Measurements from ENCODE around the gene NKX1-1. TPM values are rescaled to one million over a fixed set of nuclear protein-coding genes. Genes with fewer than 3 reads are reported as not detected.
A peak's percentile ranks its signal among the peaks of the same experiment; 100 is the strongest.

NKX1-1 gene
- total RNA-seq, 1 donor from 2014 or later: not detected

GRCh38 chr4:1413204-1413663, 7.0 kb upstream of the NKX1-1 start:
- H3K9me3 Mint-ChIP-seq (ENCODE audit: unreplicated experiment): no peaks in the 10 kb centered on the region
- H3K27me3 Mint-ChIP-seq (ENCODE audit: unreplicated experiment): peaks cover 29% of the 10 kb centered on the region
- no peaks in the 10 kb centered on the region for H3K36me3 Mint-ChIP-seq (ENCODE audit: low read depth, unreplicated experiment)
- H3K4me1 Mint-ChIP-seq (ENCODE audit: unreplicated experiment): peaks cover 4% of the 10 kb centered on the region
- H3K4me3 Mint-ChIP-seq (ENCODE audit: unreplicated experiment): no peak overlapping the region
- no peak overlapping the region for H3K27ac Mint-ChIP-seq (ENCODE audit: unreplicated experiment)
- no peak for TF ChIP-seq CTCF (IDR thresholded peaks at IDR 0.05; ENCODE audit: unreplicated experiment)
- no peak for DNase-seq (ENCODE audit: low spot score)

- DNase-seq (ENCODE audit: low spot score): no peak
- H3K27ac Mint-ChIP-seq (ENCODE audit: unreplicated experiment): no peak overlapping the region
- H3K9me3 Mint-ChIP-seq (ENCODE audit: unreplicated experiment): no peaks in the 10 kb centered on the region
- no peaks in the 10 kb centered on the region for H3K36me3 Mint-ChIP-seq (ENCODE audit: low read depth, unreplicated experiment)
- peaks cover 31% of the 10 kb centered on the region for H3K27me3 Mint-ChIP-seq (ENCODE audit: unreplicated experiment)
- no peak overlapping the region for H3K4me3 Mint-ChIP-seq (ENCODE audit: unreplicated experiment)
- H3K4me1 Mint-ChIP-seq (ENCODE audit: unreplicated experiment): peaks cover 4% of the 10 kb centered on the region
- no peak for TF ChIP-seq CTCF (IDR thresholded peaks at IDR 0.05; ENCODE audit: unreplicated experiment)
Measured at GRCh38 chr4:1412376-1413203, 6.3 kb upstream of the NKX1-1 start.

- no peak for DNase-seq (ENCODE audit: low spot score)
- peaks cover 35% of the 10 kb centered on the region for H3K27me3 Mint-ChIP-seq (ENCODE audit: unreplicated experiment)
- H3K4me3 Mint-ChIP-seq (ENCODE audit: unreplicated experiment): no peak overlapping the region
- H3K4me1 Mint-ChIP-seq (ENCODE audit: unreplicated experiment): peaks cover 4% of the 10 kb centered on the region
- TF ChIP-seq CTCF (IDR thresholded peaks at IDR 0.05; ENCODE audit: unreplicated experiment): no peak
- H3K27ac Mint-ChIP-seq (ENCODE audit: unreplicated experiment): no peak overlapping the region
- no peaks in the 10 kb centered on the region for H3K36me3 Mint-ChIP-seq (ENCODE audit: low read depth, unreplicated experiment)
- no peaks in the 10 kb centered on the region for H3K9me3 Mint-ChIP-seq (ENCODE audit: unreplicated experiment)
Measured at GRCh38 chr4:1411436-1412375, 5.5 kb upstream of the NKX1-1 start.

- Mint-ChIP-seq H3K27me3 (ENCODE audit: unreplicated experiment) (peaks cover 32% of the 10 kb centered on the region), H3K4me1 (ENCODE audit: unreplicated experiment) (peaks cover 4% of the 10 kb centered on the region), H3K27ac (ENCODE audit: unreplicated experiment) (no peak overlapping the region), H3K9me3 (ENCODE audit: unreplicated experiment) (no peaks in the 10 kb centered on the region), H3K4me3 (ENCODE audit: unreplicated experiment) (no peak overlapping the region), H3K36me3 (ENCODE audit: low read depth, unreplicated experiment) (no peaks in the 10 kb centered on the region)
- DNase-seq (ENCODE audit: low spot score): peak; percentile 95
- no peak for TF ChIP-seq CTCF (IDR thresholded peaks at IDR 0.05; ENCODE audit: unreplicated experiment)
Measured at GRCh38 chr4:1410491-1411325, 4.5 kb upstream of the NKX1-1 start.
